GM06990 (cell line): Measurements from ENCODE around the gene DPM2.

Experiments used
- DNase-seq: peaks from one replicate; pipeline ENCODE4 v3.0.0-alpha.2; 2011; ENCODE audit not compliant: insufficient read length; ENCODE audit errors: extremely low read depth
- H3K27me3 ChIP-seq: replicated peaks from 2 replicates; pipeline ENCODE4 v1.6.0; 2011; ENCODE audit warnings: low read length; ENCODE audit not compliant: control insufficient read depth, insufficient read depth
- H3K36me3 ChIP-seq: 2 replicates; pipeline ENCODE4 v1.5.1; 2011; ENCODE audit warnings: low read length; ENCODE audit not compliant: control insufficient read depth, insufficient read depth
- H3K4me3 ChIP-seq: replicated peaks from 2 replicates; pipeline ENCODE4 v1.5.1; 2011; ENCODE audit warnings: low read depth, mild to moderate bottlenecking, control low read depth, low read length
- TF ChIP-seq, protein P1 (sequence below): IDR thresholded peaks from 2 replicates; pipeline ENCODE4 v1.5.1; 2011; ENCODE audit warnings: low read length, control low read depth, mild to moderate bottlenecking, inconsistent platforms; ENCODE audit not compliant: insufficient read depth, poor library complexity, severe bottlenecking

DPM2 gene

DNA sequence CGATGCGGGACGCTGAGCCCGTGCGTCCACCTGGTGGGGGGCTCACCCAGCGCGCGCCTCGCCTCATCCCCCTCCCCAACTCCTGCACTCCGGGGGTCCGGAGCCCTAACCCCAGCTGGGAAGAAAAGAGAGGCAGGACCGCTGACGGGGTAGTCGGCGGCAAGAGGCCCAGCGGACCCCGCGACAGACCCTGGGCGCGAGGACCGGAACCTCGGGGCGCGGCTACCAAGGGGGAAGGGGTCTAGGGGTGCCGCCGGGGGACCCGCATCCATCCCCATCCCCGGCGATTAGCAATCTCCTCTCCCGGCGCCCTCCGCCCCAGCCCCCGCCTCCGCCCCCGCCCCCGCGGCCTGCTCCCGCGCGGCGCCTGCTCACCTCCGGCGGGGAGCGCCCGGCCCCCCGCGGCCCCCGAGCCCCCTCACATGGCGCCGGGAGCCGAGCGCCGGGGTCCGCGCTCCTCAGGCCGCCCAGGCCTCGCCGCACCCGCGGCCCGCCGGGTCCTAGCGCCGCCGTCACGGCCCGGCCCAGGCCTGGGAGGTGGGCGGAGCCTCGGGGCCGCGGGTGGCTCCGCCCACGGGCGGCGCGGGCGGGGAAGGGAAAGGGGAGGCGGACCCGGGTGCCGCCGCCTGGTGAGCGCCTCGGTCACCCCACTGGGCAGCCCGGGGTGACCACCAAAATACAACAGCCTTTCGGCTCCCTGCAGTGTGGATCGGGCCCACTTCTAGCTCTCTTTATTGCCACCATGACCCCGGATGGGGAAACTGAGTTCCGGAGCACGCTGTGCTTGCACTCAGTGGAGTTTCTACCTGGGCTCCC lies 38.3 kb downstream of the DPM2 start, which contains the start of gene ST6GALNAC6:
Gene ST6GALNAC6 (minus strand): TSS at position 476 of the 816 bp plus-strand sequence. CDS start 1,622 bp downstream, outside the sequence.
- peak; percentile 86 for DNase-seq
- H3K4me3 ChIP-seq, result peak within 1 kb of the TSS; percentile 89

DNA sequence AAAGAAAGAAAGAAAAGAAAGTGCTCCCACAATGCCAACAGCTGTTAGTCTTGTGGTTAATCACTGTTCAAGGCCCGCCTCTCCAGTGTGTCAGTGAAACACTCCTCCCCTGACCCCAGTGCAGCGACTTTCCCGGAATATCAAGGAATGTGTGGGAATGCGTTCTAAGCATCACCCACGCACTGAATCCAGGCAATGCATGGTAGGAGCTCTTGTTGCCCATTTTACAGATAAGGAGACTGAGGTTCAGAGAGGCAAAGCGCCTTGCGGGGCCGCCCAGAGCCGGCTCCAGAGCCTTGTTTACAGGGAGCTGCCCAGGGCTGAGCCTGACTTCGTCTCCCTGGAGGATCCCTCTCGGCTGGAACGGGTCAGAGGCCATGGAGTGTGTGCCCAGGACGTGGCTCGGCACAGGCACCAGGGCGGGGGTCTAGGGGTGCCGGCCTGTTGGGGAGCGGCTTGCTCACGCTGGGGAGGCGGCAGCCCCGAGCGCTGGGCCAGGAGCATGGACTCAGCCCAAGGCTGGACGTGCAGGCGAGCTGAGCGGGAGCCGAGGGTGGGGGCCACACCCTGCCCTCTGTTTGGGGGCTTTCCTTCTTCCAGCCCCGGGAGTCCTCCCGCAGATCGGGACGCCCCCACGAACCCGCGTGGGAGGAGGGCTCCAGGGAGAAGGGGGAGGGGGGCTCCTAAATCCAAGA lies 39.1 kb downstream of the DPM2 start:
- peak; percentile 52 for DNase-seq
- Histone ChIP-seq H3K4me3 (peak overlapping the region; percentile 89), H3K27me3 (no peaks in the 10 kb centered on the region), H3K36me3 (peaks cover 20% of the 10 kb centered on the region)
- TF ChIP-seq, protein P1, sequence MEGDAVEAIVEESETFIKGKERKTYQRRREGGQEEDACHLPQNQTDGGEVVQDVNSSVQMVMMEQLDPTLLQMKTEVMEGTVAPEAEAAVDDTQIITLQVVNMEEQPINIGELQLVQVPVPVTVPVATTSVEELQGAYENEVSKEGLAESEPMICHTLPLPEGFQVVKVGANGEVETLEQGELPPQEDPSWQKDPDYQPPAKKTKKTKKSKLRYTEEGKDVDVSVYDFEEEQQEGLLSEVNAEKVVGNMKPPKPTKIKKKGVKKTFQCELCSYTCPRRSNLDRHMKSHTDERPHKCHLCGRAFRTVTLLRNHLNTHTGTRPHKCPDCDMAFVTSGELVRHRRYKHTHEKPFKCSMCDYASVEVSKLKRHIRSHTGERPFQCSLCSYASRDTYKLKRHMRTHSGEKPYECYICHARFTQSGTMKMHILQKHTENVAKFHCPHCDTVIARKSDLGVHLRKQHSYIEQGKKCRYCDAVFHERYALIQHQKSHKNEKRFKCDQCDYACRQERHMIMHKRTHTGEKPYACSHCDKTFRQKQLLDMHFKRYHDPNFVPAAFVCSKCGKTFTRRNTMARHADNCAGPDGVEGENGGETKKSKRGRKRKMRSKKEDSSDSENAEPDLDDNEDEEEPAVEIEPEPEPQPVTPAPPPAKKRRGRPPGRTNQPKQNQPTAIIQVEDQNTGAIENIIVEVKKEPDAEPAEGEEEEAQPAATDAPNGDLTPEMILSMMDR, result no peak

More for the DNA sequence above, 38.3 kb downstream of the DPM2 start, which contains the start of gene ST6GALNAC6:
- peaks cover 16% of the 10 kb centered on the region for H3K36me3 ChIP-seq
- TF ChIP-seq, protein P1, result no peak
- no peaks in the 10 kb centered on the region for H3K27me3 ChIP-seq

DNA sequence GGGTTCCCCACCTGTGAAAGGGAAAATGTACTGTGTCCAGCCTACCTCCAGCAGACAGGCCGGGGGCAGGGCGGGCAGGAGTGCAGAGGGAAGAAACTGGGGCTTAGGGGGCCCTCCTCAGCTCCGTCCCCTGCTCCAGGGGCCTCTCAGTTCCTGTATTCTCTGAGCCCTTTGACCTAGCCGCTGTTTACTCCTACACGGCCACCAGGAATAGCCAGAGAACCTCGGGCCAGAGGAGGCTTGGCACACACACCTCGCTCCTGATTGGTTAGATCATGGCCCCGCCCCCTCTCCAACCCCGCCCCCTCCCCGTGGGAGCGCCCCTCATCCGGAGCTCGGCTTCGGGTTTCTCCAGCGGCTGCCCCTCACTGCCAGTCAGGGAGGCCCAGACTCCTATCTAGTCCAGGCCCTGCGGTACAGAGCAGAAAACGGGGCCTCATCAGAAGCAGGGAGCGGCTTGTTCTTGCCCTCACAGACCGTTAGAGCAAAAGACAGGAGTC lies 40.4 kb downstream of the DPM2 start:
- peak; percentile 51 for DNase-seq
- Histone ChIP-seq H3K27me3 (no peaks in the 10 kb centered on the region), H3K36me3 (peaks cover 30% of the 10 kb centered on the region), H3K4me3 (0 out of 2 replicates have a peak overlapping the region, but pooled peaks have one; percentile 1)
- TF ChIP-seq, protein P1, result no peak

DNA sequence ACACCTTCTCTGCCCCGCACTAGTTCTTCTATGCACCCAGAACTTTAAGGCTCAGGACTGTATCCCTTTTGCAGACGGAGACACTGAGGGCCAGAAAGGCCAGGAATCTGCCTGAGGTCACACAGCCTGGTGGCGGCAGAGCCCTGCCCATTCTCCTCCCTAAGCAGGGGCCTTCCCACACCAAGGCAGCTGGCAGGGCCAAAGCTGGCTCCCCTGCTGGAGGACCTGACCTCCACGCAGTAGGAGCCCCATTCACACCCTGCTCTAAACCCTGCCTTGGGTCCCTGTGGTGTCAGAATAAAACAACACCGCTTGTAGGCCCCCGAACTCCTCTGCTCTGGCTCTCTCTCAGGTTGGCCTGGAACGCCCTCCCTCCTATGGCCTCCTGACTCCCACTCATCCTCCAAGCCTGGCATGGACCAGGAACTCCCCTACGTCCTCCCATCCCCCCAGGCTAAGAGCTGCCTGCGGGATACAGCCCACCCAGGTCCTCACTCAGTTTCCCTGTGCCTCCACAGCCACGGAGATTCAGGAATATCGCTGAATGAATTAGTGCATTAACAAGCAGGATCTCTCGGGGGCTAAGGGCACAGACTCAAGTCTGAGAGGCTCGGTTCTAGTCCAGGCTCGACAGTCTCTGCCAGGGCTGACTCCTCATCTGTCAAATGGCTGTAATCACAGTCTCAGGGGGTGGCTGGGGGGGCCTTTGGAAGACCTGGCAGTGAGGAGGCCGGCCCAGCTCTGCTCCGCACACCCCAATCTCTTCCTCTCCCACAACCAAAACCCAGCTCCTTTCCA lies 41.1 kb downstream of the DPM2 start:
- Histone ChIP-seq H3K4me3 (no peak overlapping the region), H3K27me3 (no peaks in the 10 kb centered on the region), H3K36me3 (peaks cover 30% of the 10 kb centered on the region)
- DNase-seq, result no peak
- TF ChIP-seq, protein P1, result no peak

DNA sequence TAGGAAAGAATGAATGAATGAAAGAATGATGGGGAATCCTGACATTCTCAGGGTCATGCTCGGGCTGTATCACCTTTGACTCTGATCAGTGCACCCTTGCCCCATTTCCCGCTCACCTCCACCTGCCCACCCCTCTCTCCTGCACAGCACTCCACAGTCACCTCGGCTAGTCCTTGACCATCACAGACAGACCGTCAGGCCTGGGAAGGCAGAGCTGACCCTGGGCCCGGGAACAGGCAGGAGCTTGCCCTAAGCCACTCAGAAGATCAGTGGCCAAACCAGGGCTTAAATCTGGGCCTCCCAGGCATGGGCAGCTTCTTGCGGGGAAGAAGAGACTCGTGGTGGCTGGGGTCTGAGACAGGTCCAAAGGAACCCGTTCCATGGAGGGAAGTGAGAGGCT lies 41.8 kb downstream of the DPM2 start:
- Histone ChIP-seq H3K4me3 (no peak overlapping the region), H3K36me3 (peaks cover 30% of the 10 kb centered on the region), H3K27me3 (no peaks in the 10 kb centered on the region)
- TF ChIP-seq, protein P1, result no peak
- DNase-seq, result no peak
